Right atrium auricular region (tissue), 2 donors: ENCODE measurements around the gene YBEY. TPM values are rescaled to one million over a fixed set of nuclear protein-coding genes. Genes with fewer than 3 reads are reported as not detected.
"Not testable (repeated sequence)": the region's sequence is repeated elsewhere in the genome, so short reads cannot be mapped to it uniquely, and the experiment has no call there.

Source experiments
- DNase-seq: peaks from one replicate; pipeline ENCODE4 v3.0.0-alpha.2; 2019; ENCODE audit warnings: low spot score
- H3K27ac ChIP-seq, 2 donors: fragments of 200-600 bp; sonication (generic); 1 replicate in 1 of 2; 2 replicates in 1 of 2; pipeline ENCODE4 v1.5.1; 2016 to 2019
- H3K27me3 ChIP-seq, 2 donors: fragments of 200-600 bp; sonication (generic); one replicate each; pipeline versions ENCODE4 v1.5.1 to v1.6.0; 2017 to 2019
- H3K36me3 ChIP-seq: fragments of 200-600 bp; sonication (generic); one replicate; pipeline ENCODE4 v1.5.1; 2016
- H3K4me1 ChIP-seq, 2 donors: fragments of 200-600 bp; sonication (generic); one replicate each; pipeline versions ENCODE4 v1.5.1 to v1.6.0; 2017 to 2019
- H3K4me3 ChIP-seq, 2 donors: fragments of 200-600 bp; sonication (generic); 1 replicate in 1 of 2; 2 replicates in 1 of 2; pipeline ENCODE4 v1.5.1; 2017 to 2019; ENCODE audit warnings: mild to moderate bottlenecking in 1 of 2, moderate library complexity in 1 of 2
- H3K9me3 ChIP-seq, 2 donors: fragments of 200-600 bp; sonication (generic); one replicate each; pipeline ENCODE4 v1.5.1; 2019
- total RNA-seq, 2 donors: library from RNA; depleted of rRNA; stranded (reverse); fragments of >200 nt; gene quantifications; one replicate each; pipeline ENCODE4 v1.1.0, GENCODE V29; 2016
- TF ChIP-seq, protein P1 (sequence below), 2 donors: fragments of 200-600 bp; sonication (generic); IDR thresholded peaks; one replicate each; pipeline ENCODE4 v1.5.1; 2019; ENCODE audit warnings: antibody characterized with exemption in 2 of 2

YBEY gene
- total RNA-seq, 2 donors from 2014 or later, result 11.0 to 22.1 TPM

- no peaks in the 10 kb centered on the region for H3K4me1 ChIP-seq
- no peaks in the 10 kb centered on the region for H3K9me3 ChIP-seq
- H3K36me3 ChIP-seq, result no peaks in the 10 kb centered on the region
- no peak for DNase-seq
- no peaks in the 10 kb centered on the region for H3K27me3 ChIP-seq
- no peak overlapping the region for H3K4me3 ChIP-seq
- H3K27ac ChIP-seq, result no peak overlapping the region
- TF ChIP-seq, protein P1, sequence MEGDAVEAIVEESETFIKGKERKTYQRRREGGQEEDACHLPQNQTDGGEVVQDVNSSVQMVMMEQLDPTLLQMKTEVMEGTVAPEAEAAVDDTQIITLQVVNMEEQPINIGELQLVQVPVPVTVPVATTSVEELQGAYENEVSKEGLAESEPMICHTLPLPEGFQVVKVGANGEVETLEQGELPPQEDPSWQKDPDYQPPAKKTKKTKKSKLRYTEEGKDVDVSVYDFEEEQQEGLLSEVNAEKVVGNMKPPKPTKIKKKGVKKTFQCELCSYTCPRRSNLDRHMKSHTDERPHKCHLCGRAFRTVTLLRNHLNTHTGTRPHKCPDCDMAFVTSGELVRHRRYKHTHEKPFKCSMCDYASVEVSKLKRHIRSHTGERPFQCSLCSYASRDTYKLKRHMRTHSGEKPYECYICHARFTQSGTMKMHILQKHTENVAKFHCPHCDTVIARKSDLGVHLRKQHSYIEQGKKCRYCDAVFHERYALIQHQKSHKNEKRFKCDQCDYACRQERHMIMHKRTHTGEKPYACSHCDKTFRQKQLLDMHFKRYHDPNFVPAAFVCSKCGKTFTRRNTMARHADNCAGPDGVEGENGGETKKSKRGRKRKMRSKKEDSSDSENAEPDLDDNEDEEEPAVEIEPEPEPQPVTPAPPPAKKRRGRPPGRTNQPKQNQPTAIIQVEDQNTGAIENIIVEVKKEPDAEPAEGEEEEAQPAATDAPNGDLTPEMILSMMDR (IDR thresholded peaks at IDR 0.05), result no peak
These were observed 18.8 kb downstream of the YBEY start for GRCh38 chr21:46304955-46305354.

GRCh38 chr21:46307625-46308024 lies 21.5 kb downstream of the YBEY start:
- H3K36me3 ChIP-seq, result no peaks in the 10 kb centered on the region
- H3K9me3 ChIP-seq, result no peaks in the 10 kb centered on the region
- no peaks in the 10 kb centered on the region for H3K27me3 ChIP-seq
- H3K27ac ChIP-seq, result no peak overlapping the region
- DNase-seq, result no peak
- H3K4me3 ChIP-seq, result no peak overlapping the region
- no peaks in the 10 kb centered on the region for H3K4me1 ChIP-seq
- TF ChIP-seq, protein P1 (IDR thresholded peaks at IDR 0.05), result no peak

DNA sequence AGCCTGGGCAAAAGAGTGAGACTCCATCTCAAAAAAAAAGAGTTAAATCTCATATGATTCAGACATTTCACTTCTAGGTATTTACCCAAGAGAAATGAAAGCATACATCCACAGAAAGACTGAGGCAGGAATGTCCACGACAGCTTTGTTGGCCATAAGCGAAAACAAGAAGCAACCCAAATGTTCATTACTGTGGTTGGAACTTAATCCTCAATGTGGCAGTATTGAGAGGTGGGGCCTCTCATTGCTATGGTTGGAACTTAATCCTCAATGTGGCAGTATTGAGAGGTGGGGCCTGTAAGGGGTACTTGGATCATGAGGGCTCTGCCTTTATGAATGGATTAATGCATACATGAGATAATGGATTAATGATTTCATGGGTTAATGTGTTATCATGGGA lies 22.3 kb downstream of the YBEY start:
- no peaks in the 10 kb centered on the region for H3K9me3 ChIP-seq
- no peak for DNase-seq
- H3K36me3 ChIP-seq, result no peaks in the 10 kb centered on the region
- H3K27me3 ChIP-seq, result no peaks in the 10 kb centered on the region
- TF ChIP-seq, protein P1 (IDR thresholded peaks at IDR 0.05), result no peak
- H3K4me3 ChIP-seq, result no peak overlapping the region
- no peak overlapping the region for H3K27ac ChIP-seq
- no peaks in the 10 kb centered on the region for H3K4me1 ChIP-seq

DNA sequence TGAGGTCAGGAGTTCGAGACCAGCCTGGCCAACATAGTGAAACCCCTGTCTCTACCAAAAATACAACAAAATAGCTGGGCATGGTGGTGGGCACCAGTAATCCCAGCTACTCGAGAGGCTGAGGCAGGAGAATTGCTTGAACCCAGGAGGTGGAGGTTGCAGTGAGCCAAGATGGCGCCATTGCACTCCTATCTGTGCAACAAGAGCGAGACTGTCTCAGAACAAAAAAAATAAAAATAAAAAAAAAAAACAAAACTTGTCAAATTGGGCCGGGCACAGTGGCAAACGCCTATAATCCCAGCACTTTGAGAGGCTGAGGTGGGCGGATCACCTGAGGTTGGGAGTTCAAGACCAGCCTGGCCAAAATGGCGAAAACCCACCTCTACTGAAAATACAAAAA lies 24.1 kb downstream of the YBEY start:
- not testable (repeated sequence) for DNase-seq, H3K27ac ChIP-seq, H3K9me3 ChIP-seq, H3K4me1 ChIP-seq, H3K36me3 ChIP-seq, H3K27me3 ChIP-seq, H3K4me3 ChIP-seq

DNA sequence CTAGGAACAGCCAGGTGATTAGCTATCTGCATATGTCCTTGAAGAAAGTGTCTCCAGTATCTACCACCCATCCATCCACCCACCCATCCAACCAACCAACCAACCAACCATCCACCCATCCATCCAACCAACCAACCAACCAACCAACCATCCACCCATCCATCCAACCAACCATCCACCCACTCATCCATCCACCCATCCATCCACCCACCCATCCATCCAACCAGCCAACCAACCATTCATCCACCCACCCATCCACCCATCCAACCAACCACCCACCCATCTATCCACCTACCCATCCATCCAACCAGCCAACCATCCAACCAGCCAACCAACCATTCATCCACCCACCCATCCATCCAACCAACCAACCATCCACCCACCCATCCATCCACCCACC lies 25.4 kb downstream of the YBEY start:
- TF ChIP-seq, protein P1 (IDR thresholded peaks at IDR 0.05), result no peak
- Histone ChIP-seq H3K27me3 (no peaks in the 10 kb centered on the region), H3K27ac (no peak overlapping the region), H3K4me1 (no peaks in the 10 kb centered on the region), H3K36me3 (no peaks in the 10 kb centered on the region), H3K4me3 (no peak overlapping the region), H3K9me3 (no peaks in the 10 kb centered on the region)
- no peak for DNase-seq

GRCh38 chr21:46312949-46313348 lies 26.8 kb downstream of the YBEY start:
- TF ChIP-seq, protein P1 (IDR thresholded peaks at IDR 0.05), result no peak
- Histone ChIP-seq H3K27me3 (no peaks in the 10 kb centered on the region), H3K4me1 (no peaks in the 10 kb centered on the region), H3K4me3 (no peak overlapping the region), H3K36me3 (no peaks in the 10 kb centered on the region), H3K9me3 (no peaks in the 10 kb centered on the region), H3K27ac (no peak overlapping the region)
- no peak for DNase-seq
